Activated CD4-positive, CD25-positive, alpha-beta regulatory T cell treated with anti-CD3 and anti-CD28 coated beads, Interleukin-2, amount 50 U/mL, for 24 hours (primary cell): ENCODE results near the gene INO80.
"Not testable (repeated sequence)": the region's sequence is repeated elsewhere in the genome, so short reads cannot be mapped to it uniquely, and the experiment has no call there.

Experiments
- ATAC-seq, 2 donors: fragments of 150-1000 bp; cut with Tn5 transposase; one replicate each; pipeline ENCODE4 v1.10.0; 2021; ENCODE audit warnings: mild to moderate bottlenecking in 1 of 2, moderate library complexity in 1 of 2

The INO80 gene

GRCh38 chr15:41116116-41116961 lies at the start of gene INO80:
Gene INO80, minus strand, starts transcription at chr15:41116280. Its CDS starts 19,970 bp downstream, at chr15:41096310.
- peak; percentile 68 to 76 for ATAC-seq

GRCh38 chr15:41161736-41162135 lies 45.7 kb upstream of the INO80 start:
- no peak for ATAC-seq

- ATAC-seq = no peak
These were observed 45.3 kb upstream of the INO80 start for GRCh38 chr15:41161336-41161735.

GRCh38 chr15:41160639-41161315 lies 44.7 kb upstream of the INO80 start:
- no peak for ATAC-seq

GRCh38 chr15:41154412-41154811 lies 38.3 kb upstream of the INO80 start:
- ATAC-seq = no peak

GRCh38 chr15:41153733-41154132 lies 37.7 kb upstream of the INO80 start:
- ATAC-seq = no peak

GRCh38 chr15:41151451-41152005 lies 35.4 kb upstream of the INO80 start:
- ATAC-seq = no peak

- ATAC-seq = no peak
These were observed 34.2 kb upstream of the INO80 start for GRCh38 chr15:41150279-41150678.

GRCh38 chr15:41148065-41148464 lies 32.0 kb upstream of the INO80 start:
- ATAC-seq = no peak

- ATAC-seq = no peak
These were observed 23.5 kb upstream of the INO80 start for GRCh38 chr15:41139619-41140018.

GRCh38 chr15:41139112-41139511 lies 23.0 kb upstream of the INO80 start:
- ATAC-seq = not testable (repeated sequence)

- ATAC-seq = not testable (repeated sequence)
These were observed 19.5 kb upstream of the INO80 start for GRCh38 chr15:41135580-41135979.

- ATAC-seq = no peak
These were observed 17.4 kb upstream of the INO80 start for GRCh38 chr15:41133454-41133853.

- ATAC-seq = not testable (repeated sequence)
These were observed 16.0 kb upstream of the INO80 start for GRCh38 chr15:41132094-41132493.

GRCh38 chr15:41128174-41128902 lies 12.3 kb upstream of the INO80 start:
- ATAC-seq = no peak

GRCh38 chr15:41125931-41126642 lies 10.0 kb upstream of the INO80 start:
- no peak for ATAC-seq

GRCh38 chr15:41125063-41125669 lies 9.1 kb upstream of the INO80 start:
- no peak for ATAC-seq

- ATAC-seq = no peak
These were observed 8.0 kb upstream of the INO80 start for GRCh38 chr15:41124058-41124457.

GRCh38 chr15:41122849-41123248 lies 6.8 kb upstream of the INO80 start:
- ATAC-seq = no peak

- ATAC-seq = no peak
These were observed 5.9 kb upstream of the INO80 start for GRCh38 chr15:41121951-41122350.

GRCh38 chr15:41116962-41117252 lies 827 bp upstream of the INO80 start:
- ATAC-seq = no peak

GRCh38 chr15:41115652-41116115 lies 396 bp downstream of the INO80 start:
- peak; percentile 70 for ATAC-seq
